A673 (cell line): Measurements from ENCODE around the gene TCF7L1. TPM values are rescaled to one million over a fixed set of nuclear protein-coding genes. Genes with fewer than 3 reads are reported as not detected.

Experiments
- BruUV-seq: library from RNA; stranded (reverse); fragments of 400-500 nt; replicated peaks from 2 replicates; lab custom pipeline; 2021; lab: Mats Ljungman, UMichigan
- CTCF ChIA-PET: fragments of 300-600 bp; sonication (Branson Sonifier 250); formaldehyde crosslinking; loops from one replicate; lab custom pipeline; 2022; ENCODE audit warnings: antibody characterized with exemption; lab: Charles Lee
- POLR2A ChIA-PET: fragments of 300-600 bp; sonication (Branson Sonifier 250); formaldehyde crosslinking; loops from one replicate; lab custom pipeline; 2022; ENCODE audit warnings: antibody characterized with exemption; ENCODE audit not compliant: low non-redundant PET; lab: Charles Lee
- DNase-seq: peaks from one replicate; pipeline ENCODE4 v3.0.0-alpha.2; 2015; ENCODE audit warnings: low spot score
- H3K27ac ChIP-seq: fragments of 200-600 bp; sonication (generic); 2 replicates; pipeline ENCODE4 v1.5.1; 2016; ENCODE audit warnings: mixed run types, low read depth, mild to moderate bottlenecking, mixed read lengths, antibody characterized with exemption, low read length; ENCODE audit not compliant: poor library complexity, severe bottlenecking
- H3K27me3 ChIP-seq: fragments of 200-600 bp; sonication (generic); replicated peaks from 2 replicates; pipeline ENCODE4 v1.6.1; 2017; ENCODE audit warnings: mixed run types, low read depth, mild to moderate bottlenecking, mixed read lengths, antibody characterized with exemption, low read length; ENCODE audit not compliant: insufficient read depth, poor library complexity
- H3K36me3 ChIP-seq: fragments of 200-600 bp; sonication (generic); 2 replicates; pipeline ENCODE4 v1.6.1; 2016; ENCODE audit warnings: mixed run types, mild to moderate bottlenecking, mixed read lengths, antibody characterized with exemption, low read length; ENCODE audit not compliant: insufficient read depth, poor library complexity, severe bottlenecking
- H3K4me1 ChIP-seq: fragments of 200-600 bp; sonication (generic); 2 replicates; pipeline ENCODE4 v1.6.1; 2017; ENCODE audit warnings: mixed run types, mild to moderate bottlenecking, mixed read lengths, antibody characterized with exemption, low read length; ENCODE audit not compliant: insufficient read depth, poor library complexity, severe bottlenecking
- H3K4me3 ChIP-seq: fragments of 200-600 bp; sonication (generic); 2 replicates; pipeline ENCODE4 v1.5.1; 2016; ENCODE audit warnings: low read depth, mixed run types, mild to moderate bottlenecking, mixed read lengths, low read length; ENCODE audit not compliant: poor library complexity, severe bottlenecking
- H3K9me3 ChIP-seq: fragments of 200-600 bp; sonication (generic); 2 replicates; pipeline ENCODE4 v1.6.1; 2016; ENCODE audit warnings: mixed run types, low read depth, mild to moderate bottlenecking, mixed read lengths, antibody characterized with exemption, low read length; ENCODE audit not compliant: poor library complexity, severe bottlenecking
- CTCF ChIP-seq: fragments of 300-800, 200-600 bp; sonication (generic); conservative IDR thresholded peaks from 2 replicates; pipeline ENCODE4 v1.5.1; 2017; ENCODE audit warnings: low read depth, mild to moderate bottlenecking, antibody characterized with exemption, low read length, moderate library complexity, mixed read lengths
- EZH2 ChIP-seq: fragments of 200-600 bp; sonication (generic); IDR thresholded peaks from 2 replicates; pipeline ENCODE4 v1.6.1; 2017; ENCODE audit warnings: borderline replicate concordance, low read depth, mild to moderate bottlenecking, mixed read lengths, antibody characterized with exemption, low read length; ENCODE audit not compliant: poor library complexity, severe bottlenecking
- intact Hi-C: fragments of 100-400 bp; cut with micrococcal nuclease; formaldehyde crosslinking; loops from one replicate; pipeline ENCODE4 v1.10.0; 2022; ENCODE audit not compliant: unreplicated experiment
- total RNA-seq: library from RNA; stranded (reverse); gene quantifications from 2 replicates; pipeline ENCODE4 v1.2.3, GENCODE V29; 2021

The TCF7L1 gene
- total RNA-seq, 1 experiment from 2014 or later = 21.9 TPM

- no peaks in the 10 kb centered on the region for H3K27me3 ChIP-seq
- BruUV-seq = no TSS peak
- CTCF ChIA-PET = no interaction called here
- DNase-seq = no peak
- no peaks in the 10 kb centered on the region for H3K36me3 ChIP-seq
- peak overlapping the region; percentile 45 for H3K27ac ChIP-seq
- no peak for TF ChIP-seq CTCF
- no peak for TF ChIP-seq EZH2
- POLR2A ChIA-PET = interaction anchor here (0.6 kb wide), 1 partner anchor 19 kb away, joined by 3 read pairs; no protein-coding TSS in a partner anchor
- no peak overlapping the region for H3K4me3 ChIP-seq
- no peaks in the 10 kb centered on the region for H3K9me3 ChIP-seq
- intact Hi-C loops = no loop called here
- H3K4me1 ChIP-seq = peaks cover 29% of the 10 kb centered on the region
Observed at GRCh38 chr2:85269959-85270358, 136.8 kb downstream of the TCF7L1 start.

GRCh38 chr2:85272357-85272756, 139.2 kb downstream of the TCF7L1 start:
- no peak for DNase-seq
- H3K4me3 ChIP-seq = no peak overlapping the region
- no peaks in the 10 kb centered on the region for H3K9me3 ChIP-seq
- intact Hi-C loops = no loop called here
- CTCF ChIA-PET = no interaction called here
- POLR2A ChIA-PET = no interaction called here
- BruUV-seq = no TSS peak
- no peaks in the 10 kb centered on the region for H3K36me3 ChIP-seq
- no peak overlapping the region for H3K27ac ChIP-seq
- no peaks in the 10 kb centered on the region for H3K27me3 ChIP-seq
- peaks cover 22% of the 10 kb centered on the region for H3K4me1 ChIP-seq
- no peak for TF ChIP-seq EZH2
- no peak for TF ChIP-seq CTCF

GRCh38 chr2:85273738-85274731, 140.8 kb downstream of the TCF7L1 start:
- no TSS peak for BruUV-seq
- Histone ChIP-seq H3K36me3 (no peaks in the 10 kb centered on the region), H3K9me3 (no peaks in the 10 kb centered on the region), H3K4me3 (no peak overlapping the region), H3K4me1 (peaks cover 39% of the 10 kb centered on the region), H3K27me3 (no peaks in the 10 kb centered on the region), H3K27ac (no peak overlapping the region)
- intact Hi-C loops = no loop called here
- CTCF ChIA-PET = no interaction called here
- POLR2A ChIA-PET = no interaction called here
- TF ChIP-seq EZH2 (no peak), CTCF (no peak)
- DNase-seq = peak; percentile 64
